Uterus (tissue), 2 donors: ENCODE results near the gene DACT1.

Source experiments
- CTCF ChIP-seq, 4 experiments: fragments of 200-600 bp in 2 of 4; fragments of 450-650 bp in 2 of 4; sonication (generic) in 2 of 4; IDR thresholded peaks; one replicate each; pipeline ENCODE4 v1.5.1; 2016 to 2019; ENCODE audit warnings: antibody characterized with exemption in 4 of 4, mild to moderate bottlenecking in 2 of 4, moderate library complexity in 1 of 4
- POLR2A ChIP-seq, 2 donors: fragments of 450-650 bp; IDR thresholded peaks; one replicate each; pipeline ENCODE4 v1.6.1; 2016; ENCODE audit warnings: antibody characterized with exemption in 2 of 2, mild to moderate bottlenecking in 1 of 2, moderate library complexity in 1 of 2

- TF ChIP-seq POLR2A (IDR thresholded peaks at IDR 0.05) = no peak
- no peak for TF ChIP-seq CTCF (IDR thresholded peaks at IDR 0.05)
Observed at GRCh38 chr14:58660407-58660806, 22.6 kb downstream of the DACT1 start.
